Naive thymus-derived CD4-positive, alpha-beta T cell (primary cell): ENCODE data around the gene LRP2. TPM values are rescaled to one million over a fixed set of nuclear protein-coding genes. Genes with fewer than 3 reads are reported as not detected.
A peak's percentile ranks its signal among the peaks of the same experiment; 100 is the strongest.

Experiments
- ATAC-seq: fragments of 150-1000 bp; cut with Tn5 transposase; 2 replicates; pipeline ENCODE4 v1.10.0; 2021; ENCODE audit warnings: mild to moderate bottlenecking, moderate library complexity
- CTCF ChIA-PET: fragments of 350-600 bp; sonication (Branson Sonifier 250); formaldehyde crosslinking; loops from one replicate; lab custom pipeline; 2021; ENCODE audit warnings: antibody characterized with exemption; lab: Charles Lee
- POLR2A ChIA-PET: fragments of 350-600 bp; sonication (Branson Sonifier 250); formaldehyde crosslinking; loops from one replicate; lab custom pipeline; 2021; ENCODE audit warnings: antibody characterized with exemption, inconsistent platforms; lab: Charles Lee
- DNase-seq, 9 donors: peaks; one replicate each; pipeline versions ENCODE4 v3.0.0 to v3.0.0-alpha.2; 2020 to 2022; ENCODE audit warnings: mixed read lengths in 1 of 9
- H3K27ac ChIP-seq: one replicate; pipeline ENCODE4 v1.7.0; 2013; ENCODE audit warnings: mild to moderate bottlenecking, low read depth, low read length, moderate library complexity
- H3K27me3 ChIP-seq, 2 donors: one replicate each; pipeline ENCODE4 v1.7.0; 2013; ENCODE audit warnings: low read length in 2 of 2, mild to moderate bottlenecking in 2 of 2, moderate library complexity in 2 of 2; ENCODE audit not compliant: control insufficient read depth in 2 of 2, insufficient read depth in 2 of 2
- H3K36me3 ChIP-seq, 3 experiments: 1 replicate in 2 of 3; 2 replicates in 1 of 3; pipeline ENCODE4 v1.7.0; 2013; ENCODE audit warnings: low read length in 3 of 3, mild to moderate bottlenecking in 3 of 3, moderate library complexity in 1 of 3; ENCODE audit not compliant: insufficient read depth in 3 of 3, control insufficient read depth in 2 of 3
- H3K4me1 ChIP-seq, 2 donors: one replicate each; pipeline ENCODE4 v1.7.0; 2013; ENCODE audit warnings: low read length in 2 of 2, mild to moderate bottlenecking in 2 of 2, moderate library complexity in 1 of 2; ENCODE audit not compliant: control insufficient read depth in 2 of 2, insufficient read depth in 2 of 2
- H3K4me3 ChIP-seq: 2 replicates; pipeline ENCODE4 v1.7.0; 2013; ENCODE audit warnings: mild to moderate bottlenecking, low read length
- H3K9me3 ChIP-seq, 3 experiments: 1 replicate in 2 of 3; 2 replicates in 1 of 3; pipeline ENCODE4 v1.7.0; 2013; ENCODE audit warnings: low read length in 3 of 3; ENCODE audit not compliant: control insufficient read depth in 2 of 3
- H3K27ac Mint-ChIP-seq, 9 donors: one replicate each; pipeline ENCODE4 v1.8.0; 2020 to 2022; ENCODE audit warnings: mixed read lengths in 9 of 9, mild to moderate bottlenecking in 8 of 9, moderate library complexity in 5 of 9, inconsistent platforms in 2 of 9
- H3K27me3 Mint-ChIP-seq, 5 donors: one replicate each; pipeline ENCODE4 v1.8.0; 2021 to 2022; ENCODE audit warnings: mixed read lengths in 5 of 5, mild to moderate bottlenecking in 1 of 5
- H3K36me3 Mint-ChIP-seq, 5 donors: one replicate each; pipeline ENCODE4 v1.8.0; 2020 to 2022; ENCODE audit warnings: mixed read lengths in 5 of 5, mild to moderate bottlenecking in 3 of 5, inconsistent platforms in 1 of 5
- H3K4me1 Mint-ChIP-seq, 7 donors: one replicate each; pipeline ENCODE4 v1.8.0; 2020 to 2022; ENCODE audit warnings: mixed read lengths in 7 of 7, mild to moderate bottlenecking in 3 of 7, inconsistent platforms in 1 of 7
- H3K4me3 Mint-ChIP-seq, 10 donors: one replicate each; pipeline ENCODE4 v1.8.0; 2020 to 2022; ENCODE audit warnings: mild to moderate bottlenecking in 10 of 10, mixed read lengths in 10 of 10, moderate library complexity in 6 of 10, inconsistent platforms in 2 of 10
- H3K9me3 Mint-ChIP-seq, 11 donors: one replicate each; pipeline ENCODE4 v1.8.0; 2020 to 2022; ENCODE audit warnings: mixed read lengths in 11 of 11, mild to moderate bottlenecking in 4 of 11, inconsistent platforms in 1 of 11, moderate library complexity in 1 of 11
- intact Hi-C, 2 donors: fragments of 100-400 bp; cut with micrococcal nuclease; formaldehyde crosslinking; loops; one replicate each; pipeline ENCODE4 v1.15.1; 2023
- polyA plus RNA-seq, 2 donors: library from polyadenylated mRNA; unstranded; fragments of 300-500 nt; fragmentation: Illumina TruSeq; gene quantifications; one replicate each; pipeline ENCODE4 v1.2.3, GENCODE V29; 2021
- total RNA-seq, 6 experiments: library from RNA in 5 of 6; stranded (reverse) in 5 of 6; gene quantifications; 1 replicate in 5 of 6; 2 replicates in 1 of 6; pipeline ENCODE4 v1.2.3 and lab custom pipeline; 2021 to 2026

LRP2 gene
- total and polyA plus RNA-seq, 7 experiments from 2014 or later = 0.15 TPM; not detected in 6

- Histone ChIP-seq H3K27ac (no peak overlapping the region), H3K36me3 (no peaks in the 10 kb centered on the region), H3K4me3 (no peak overlapping the region), H3K9me3 (no peaks in the 10 kb centered on the region), H3K4me1 (no peaks in the 10 kb centered on the region), H3K27me3 (no peaks in the 10 kb centered on the region)
- Mint-ChIP-seq H3K27me3 (no peaks in the 10 kb centered on the region), H3K4me3 (no peak overlapping the region), H3K4me1 (peaks cover 0 to 7% (median 0%) of the 10 kb centered on the region in 7 donors), H3K9me3 (no peaks in the 10 kb centered on the region), H3K27ac (no peak overlapping the region), H3K36me3 (no peaks in the 10 kb centered on the region)
- ChIA-PET CTCF (interaction anchor here (0.6 to 4.2 kb wide), 13 partner anchors 8 to 173 kb away, joined by 3 to 52 read pairs (median 4); no protein-coding TSS in a partner anchor), POLR2A (no interaction called here)
- DNase-seq = peak in 7 of 9 donors; percentile 11 to 50 (median 40)
- intact Hi-C loops = loop anchor here (1.0 kb wide), 2 partner anchors 23 to 171 kb away; no protein-coding TSS in a partner anchor
- peak; percentile 92 for ATAC-seq
Observed at GRCh38 chr2:169131587-169132512, 230.5 kb downstream of the LRP2 start.

GRCh38 chr2:169129703-169130243 lies 232.6 kb downstream of the LRP2 start:
- no peaks in the 10 kb centered on the region for H3K9me3 Mint-ChIP-seq
- no peaks in the 10 kb centered on the region for H3K36me3 Mint-ChIP-seq
- H3K4me1 ChIP-seq = no peaks in the 10 kb centered on the region
- CTCF ChIA-PET = interaction anchor here (2.7 to 4.2 kb wide), 2 partner anchors 19 to 168 kb away, joined by 15 to 52 read pairs; no protein-coding TSS in a partner anchor
- DNase-seq (no peak), ATAC-seq (no peak)
- no peak overlapping the region for H3K4me3 Mint-ChIP-seq
- H3K4me3 ChIP-seq = no peak overlapping the region
- no peak overlapping the region for H3K27ac Mint-ChIP-seq
- peaks cover 0 to 7% (median 0%) of the 10 kb centered on the region in 7 donors for H3K4me1 Mint-ChIP-seq
- no peaks in the 10 kb centered on the region for H3K9me3 ChIP-seq
- POLR2A ChIA-PET = no interaction called here
- H3K36me3 ChIP-seq = no peaks in the 10 kb centered on the region
- intact Hi-C loops = no loop called here
- H3K27me3 Mint-ChIP-seq = peaks cover 0 to 11% (median 0%) of the 10 kb centered on the region in 5 donors
- H3K27ac ChIP-seq = no peak overlapping the region
- H3K27me3 ChIP-seq = no peaks in the 10 kb centered on the region

GRCh38 chr2:169119851-169120250 lies 242.5 kb downstream of the LRP2 start:
- Mint-ChIP-seq H3K9me3 (peaks cover 0 to 7% (median 0%) of the 10 kb centered on the region in 11 donors), H3K4me1 (peaks cover 0 to 9% (median 7%) of the 10 kb centered on the region in 7 donors), H3K27me3 (peaks cover 0 to 39% (median 5%) of the 10 kb centered on the region in 5 donors), H3K27ac (no peak overlapping the region), H3K36me3 (peaks cover 0 to 4% (median 0%) of the 10 kb centered on the region in 5 donors), H3K4me3 (no peak overlapping the region)
- no peak overlapping the region for H3K27ac ChIP-seq
- intact Hi-C loops = no loop called here
- H3K4me3 ChIP-seq = no peak overlapping the region
- H3K4me1 ChIP-seq = no peaks in the 10 kb centered on the region
- DNase-seq (no peak), ATAC-seq (no peak)
- no peaks in the 10 kb centered on the region for H3K36me3 ChIP-seq
- H3K27me3 ChIP-seq = no peaks in the 10 kb centered on the region
- no peaks in the 10 kb centered on the region for H3K9me3 ChIP-seq
- ChIA-PET POLR2A (no interaction called here), CTCF (interaction anchor here (1.1 kb wide), 1 partner anchor 10 kb away, joined by 4 read pairs; no protein-coding TSS in a partner anchor)

DNA sequence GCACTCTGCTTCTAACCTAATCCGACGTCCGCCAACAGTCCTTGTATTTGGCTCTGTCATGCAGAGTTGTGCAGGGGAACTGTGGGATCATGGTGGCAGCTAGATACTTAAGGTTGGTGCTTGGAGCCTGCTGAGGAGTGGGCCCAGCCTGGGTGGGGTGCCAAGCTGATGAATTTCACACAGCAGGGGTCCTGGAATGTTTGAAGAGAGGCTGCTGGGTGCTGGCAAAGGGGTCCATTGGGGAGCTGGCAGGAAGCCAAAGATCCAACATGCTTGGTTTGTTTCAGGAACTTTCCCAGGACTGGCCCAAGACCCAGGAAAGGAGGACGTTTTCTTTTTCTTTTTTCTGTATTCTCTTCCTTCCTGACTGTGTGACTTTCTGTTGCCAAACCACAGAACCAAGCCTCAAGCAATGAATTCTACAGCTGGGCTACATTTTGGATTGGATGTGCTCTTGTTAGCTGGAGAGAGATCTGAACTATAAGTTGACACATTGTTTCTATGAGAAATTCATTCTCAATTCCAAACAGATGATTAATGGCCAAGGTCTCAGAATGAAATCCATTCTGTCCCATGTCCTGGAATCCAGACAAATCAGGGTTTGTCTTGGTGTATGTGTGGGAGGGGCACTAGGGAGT lies 243.1 kb downstream of the LRP2 start:
- DNase-seq (no peak), ATAC-seq (no peak)
- Histone ChIP-seq H3K4me3 (no peak overlapping the region), H3K27me3 (no peaks in the 10 kb centered on the region), H3K27ac (no peak overlapping the region), H3K9me3 (no peaks in the 10 kb centered on the region), H3K36me3 (no peaks in the 10 kb centered on the region), H3K4me1 (no peaks in the 10 kb centered on the region)
- Mint-ChIP-seq H3K27ac (no peak overlapping the region), H3K36me3 (peaks cover 0 to 4% (median 0%) of the 10 kb centered on the region in 5 donors), H3K9me3 (peaks cover 0 to 7% (median 0%) of the 10 kb centered on the region in 11 donors), H3K4me3 (no peak overlapping the region), H3K27me3 (peaks cover 0 to 34% (median 5%) of the 10 kb centered on the region in 5 donors), H3K4me1 (peaks cover 0 to 9% (median 7%) of the 10 kb centered on the region in 7 donors)
- POLR2A ChIA-PET = no interaction called here
- CTCF ChIA-PET = interaction anchor here (1.1 to 1.2 kb wide), 2 partner anchors 9 to 13 kb away, joined by 3 to 4 read pairs; no protein-coding TSS in a partner anchor
- intact Hi-C loops = no loop called here

- no peak overlapping the region for H3K27ac Mint-ChIP-seq
- peaks cover 0 to 4% (median 0%) of the 10 kb centered on the region in 5 donors for H3K36me3 Mint-ChIP-seq
Observed at GRCh38 chr2:169118060-169118459, 244.3 kb downstream of the LRP2 start.

DNA sequence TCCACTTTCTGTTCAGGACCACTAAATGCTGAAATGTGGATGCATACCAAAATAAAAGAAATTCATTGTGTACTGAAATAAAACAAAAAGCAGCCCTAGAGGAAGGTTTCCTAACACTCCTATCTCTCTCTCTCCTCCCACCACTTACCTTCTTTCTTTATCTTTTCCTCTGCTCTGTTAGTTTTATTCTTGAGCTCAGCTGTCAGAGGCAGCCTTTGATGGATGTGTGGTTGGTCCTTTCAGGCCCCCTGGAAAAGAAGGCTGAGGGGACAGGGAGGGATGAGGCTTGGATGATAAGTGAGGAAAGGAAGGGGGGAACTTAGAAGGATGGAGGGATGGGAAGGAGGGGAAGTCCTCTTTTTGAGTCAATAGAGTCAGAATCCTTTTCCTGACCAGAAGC lies 245.3 kb downstream of the LRP2 start:
- DNase-seq = no peak
- Histone ChIP-seq H3K27me3 (no peaks in the 10 kb centered on the region), H3K4me1 (no peaks in the 10 kb centered on the region), H3K27ac (no peak overlapping the region), H3K9me3 (no peaks in the 10 kb centered on the region), H3K4me3 (no peak overlapping the region), H3K36me3 (no peaks in the 10 kb centered on the region)
- ChIA-PET CTCF (interaction anchor here (1.0 to 1.6 kb wide), 3 partner anchors 14 to 24 kb away, joined by 3 to 4 read pairs (median 4); no protein-coding TSS in a partner anchor), POLR2A (no interaction called here)
- Mint-ChIP-seq H3K9me3 (peaks cover 0 to 5% (median 0%) of the 10 kb centered on the region in 11 donors), H3K4me1 (peaks cover 0 to 9% (median 7%) of the 10 kb centered on the region in 7 donors), H3K27me3 (peaks cover 4 to 15% (median 6%) of the 10 kb centered on the region in 5 donors), H3K36me3 (peaks cover 0 to 4% (median 0%) of the 10 kb centered on the region in 5 donors), H3K27ac (no peak overlapping the region), H3K4me3 (no peak overlapping the region)
- ATAC-seq = no peak
- intact Hi-C loops = no loop called here

More at GRCh38 chr2:169118060-169118459, 244.3 kb downstream of the LRP2 start:
- H3K27ac ChIP-seq = no peak overlapping the region
- Mint-ChIP-seq H3K4me1 (peaks cover 0 to 9% (median 7%) of the 10 kb centered on the region in 7 donors), H3K9me3 (peaks cover 0 to 7% (median 0%) of the 10 kb centered on the region in 11 donors), H3K27me3 (peaks cover 4 to 23% (median 6%) of the 10 kb centered on the region in 5 donors), H3K4me3 (no peak overlapping the region)
- no peaks in the 10 kb centered on the region for H3K4me1 ChIP-seq
- no peaks in the 10 kb centered on the region for H3K36me3 ChIP-seq
- H3K9me3 ChIP-seq = no peaks in the 10 kb centered on the region
- intact Hi-C loops = no loop called here
- ATAC-seq (no peak), DNase-seq (no peak)
- H3K4me3 ChIP-seq = no peak overlapping the region
- H3K27me3 ChIP-seq = no peaks in the 10 kb centered on the region
- CTCF ChIA-PET = interaction anchor here (1.0 to 1.2 kb wide), 2 partner anchors 13 to 23 kb away, joined by 4 read pairs; no protein-coding TSS in a partner anchor
- POLR2A ChIA-PET = no interaction called here
